HepG2 (cell line): ENCODE measurements around the gene ACAT1. TPM values are rescaled to one million over a fixed set of nuclear protein-coding genes. Genes with fewer than 3 reads are reported as not detected.
A peak's percentile ranks its signal among the peaks of the same experiment; 100 is the strongest.

ENCODE experiments used
- ELF4 ChIP-seq: sonication (generic); formaldehyde crosslinking; IDR thresholded peaks from 2 replicates; pipeline ENCODE4 v1.5.0; 2020; ENCODE audit warnings: missing genetic modification reagents, mild to moderate bottlenecking, moderate library complexity, borderline replicate concordance
- ETV6 ChIP-seq: sonication (generic); formaldehyde crosslinking; conservative IDR thresholded peaks from 2 replicates; pipeline ENCODE4 v1.4.0; 2020; ENCODE audit warnings: missing genetic modification reagents
- GZF1 ChIP-seq: sonication (generic); formaldehyde crosslinking; IDR thresholded peaks from 2 replicates; pipeline ENCODE4 v1.5.1; 2020; ENCODE audit warnings: mild to moderate bottlenecking, missing genetic modification reagents
- HMG20A ChIP-seq: IDR thresholded peaks from 2 replicates; pipeline ENCODE4 v1.6.1; 2016; ENCODE audit warnings: borderline replicate concordance
- HMG20B ChIP-seq: conservative IDR thresholded peaks from 2 replicates; pipeline ENCODE4 v1.6.1; 2016; ENCODE audit warnings: missing genetic modification reagents, missing compliant biosample characterization
- MTF1 ChIP-seq: sonication (generic); formaldehyde crosslinking; IDR thresholded peaks from 2 replicates; pipeline ENCODE4 v1.5.0; 2020; ENCODE audit warnings: missing genetic modification reagents
- MYNN ChIP-seq: sonication (generic); formaldehyde crosslinking; IDR thresholded peaks from 2 replicates; pipeline ENCODE4 v1.4.0; 2020; ENCODE audit warnings: mild to moderate bottlenecking, low read depth, missing genetic modification reagents
- PRMT3 ChIP-seq: sonication (generic); formaldehyde crosslinking; IDR thresholded peaks from 2 replicates; pipeline ENCODE4 v1.8.1; 2022; ENCODE audit warnings: low read depth, mild to moderate bottlenecking, moderate library complexity, missing genetic modification reagents, borderline replicate concordance
- RFX5 ChIP-seq: IDR thresholded peaks from 2 replicates; pipeline ENCODE4 v1.6.1; 2011; ENCODE audit warnings: low read depth, low read length, improper control_type of control experiment
- ZNF564 ChIP-seq: sonication (generic); formaldehyde crosslinking; IDR thresholded peaks from 2 replicates; pipeline ENCODE4 v1.8.1; 2023; ENCODE audit warnings: mild to moderate bottlenecking, missing genetic modification reagents
- polyA plus RNA-seq, 8 experiments: library from polyadenylated mRNA; depleted of rRNA in 3 of 8; stranded (reverse) in 7 of 8; unstranded in 1 of 8; fragments of >200 nt; fragmentation: Illumina TruSeq in 4 of 8; extraction: Trizol in 4 of 8; gene quantifications; 2 replicates each; pipeline versions ENCODE4 v1.2.1 to v1.2.3, GENCODE V29; 2011 to 2016; ENCODE audit warnings: low read depth in 4 of 8, missing spikeins in 1 of 8, mixed read lengths in 1 of 8; ENCODE audit not compliant: insufficient read depth in 1 of 8
- total RNA-seq, 5 experiments: library from RNA; depleted of rRNA; stranded (reverse); fragments of >200 nt; fragmentation: Illumina TruSeq; extraction: Trizol; gene quantifications; 2 replicates each; pipeline ENCODE4 v1.2.3, GENCODE V29; 2016; ENCODE audit warnings: low read depth in 1 of 5
- TF ChIP-seq, protein P1 (sequence below), 2 experiments: sonication (generic) in 1 of 2; formaldehyde crosslinking in 1 of 2; IDR thresholded peaks; 2 replicates each; pipeline versions ENCODE4 v1.6.1 to v1.9.0; 2014 to 2022; ENCODE audit warnings: antibody characterized with exemption in 1 of 2, borderline replicate concordance in 1 of 2, inconsistent platforms in 1 of 2, low read depth in 1 of 2, missing genetic modification reagents in 1 of 2
- TF ChIP-seq, protein P2 (sequence below): sonication (generic); formaldehyde crosslinking; IDR thresholded peaks from 2 replicates; pipeline ENCODE4 v1.5.0; 2020; ENCODE audit warnings: mild to moderate bottlenecking, missing genetic modification reagents
- TF ChIP-seq, protein P3 (sequence below): sonication (generic); formaldehyde crosslinking; IDR thresholded peaks from 2 replicates; pipeline ENCODE4 v1.8.0; 2023; ENCODE audit warnings: mild to moderate bottlenecking, missing genetic modification reagents
- TF ChIP-seq, protein P4 (sequence below): IDR thresholded peaks from 2 replicates; pipeline ENCODE4 v1.6.1; 2018; ENCODE audit warnings: missing genetic modification reagents
- TF ChIP-seq, protein P5 (sequence below): sonication (generic); formaldehyde crosslinking; IDR thresholded peaks from 2 replicates; pipeline ENCODE4 v1.4.0; 2020; ENCODE audit warnings: missing genetic modification reagents, borderline replicate concordance
- TF ChIP-seq, protein P6 (sequence below): sonication (generic); formaldehyde crosslinking; IDR thresholded peaks from 2 replicates; pipeline ENCODE4 v1.5.0; 2020; ENCODE audit warnings: mild to moderate bottlenecking, low read depth, missing genetic modification reagents, borderline replicate concordance

Gene ACAT1
- total and polyA plus RNA-seq, 2 of the 13 experiments (the other 11 are each of a cell fraction or from before 2014, with no cell fraction given) = 103 to 165 TPM

DNA sequence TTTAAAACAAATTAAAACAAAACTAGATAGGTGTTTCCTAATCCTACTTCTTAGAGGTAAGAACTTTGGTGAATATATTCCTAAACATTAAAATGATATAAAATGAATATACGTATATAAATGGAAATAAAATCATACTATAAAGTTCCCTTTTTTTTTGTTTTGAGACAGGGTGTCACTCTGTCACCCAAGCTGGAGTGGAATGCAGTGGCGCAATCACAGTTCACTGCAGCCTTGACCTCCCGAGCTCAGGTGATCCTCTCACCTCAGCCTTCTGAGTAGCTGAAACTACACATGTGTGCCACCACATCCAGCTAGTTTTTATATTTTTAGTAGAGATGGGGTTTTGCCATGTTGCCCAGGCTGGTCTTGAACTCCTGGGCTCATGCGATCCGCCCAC, 56.2 kb downstream of the ACAT1 start (continued):
- TF ChIP-seq, protein P1, sequence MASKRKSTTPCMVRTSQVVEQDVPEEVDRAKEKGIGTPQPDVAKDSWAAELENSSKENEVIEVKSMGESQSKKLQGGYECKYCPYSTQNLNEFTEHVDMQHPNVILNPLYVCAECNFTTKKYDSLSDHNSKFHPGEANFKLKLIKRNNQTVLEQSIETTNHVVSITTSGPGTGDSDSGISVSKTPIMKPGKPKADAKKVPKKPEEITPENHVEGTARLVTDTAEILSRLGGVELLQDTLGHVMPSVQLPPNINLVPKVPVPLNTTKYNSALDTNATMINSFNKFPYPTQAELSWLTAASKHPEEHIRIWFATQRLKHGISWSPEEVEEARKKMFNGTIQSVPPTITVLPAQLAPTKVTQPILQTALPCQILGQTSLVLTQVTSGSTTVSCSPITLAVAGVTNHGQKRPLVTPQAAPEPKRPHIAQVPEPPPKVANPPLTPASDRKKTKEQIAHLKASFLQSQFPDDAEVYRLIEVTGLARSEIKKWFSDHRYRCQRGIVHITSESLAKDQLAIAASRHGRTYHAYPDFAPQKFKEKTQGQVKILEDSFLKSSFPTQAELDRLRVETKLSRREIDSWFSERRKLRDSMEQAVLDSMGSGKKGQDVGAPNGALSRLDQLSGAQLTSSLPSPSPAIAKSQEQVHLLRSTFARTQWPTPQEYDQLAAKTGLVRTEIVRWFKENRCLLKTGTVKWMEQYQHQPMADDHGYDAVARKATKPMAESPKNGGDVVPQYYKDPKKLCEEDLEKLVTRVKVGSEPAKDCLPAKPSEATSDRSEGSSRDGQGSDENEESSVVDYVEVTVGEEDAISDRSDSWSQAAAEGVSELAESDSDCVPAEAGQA (IDR thresholded peaks at IDR 0.05; ENCODE audit: low read depth) = no peak
- TF ChIP-seq, protein P1 (CRISPR knock-in tag; IDR thresholded peaks at IDR 0.05; ENCODE audit: borderline replicate concordance) = no peak
- TF ChIP-seq ZNF564 (no peak), HMG20A (CRISPR knock-in tag) (peak; percentile 15; the same call in 1 of the 2 replicates), MTF1 (CRISPR knock-in tag) (no peak), MYNN (no peak), ELF4 (CRISPR knock-in tag) (no peak), RFX5 (no peak), PRMT3 (no peak), ETV6 (no peak), GZF1 (CRISPR knock-in tag) (no peak), HMG20B (no peak)
- TF ChIP-seq, protein P2, sequence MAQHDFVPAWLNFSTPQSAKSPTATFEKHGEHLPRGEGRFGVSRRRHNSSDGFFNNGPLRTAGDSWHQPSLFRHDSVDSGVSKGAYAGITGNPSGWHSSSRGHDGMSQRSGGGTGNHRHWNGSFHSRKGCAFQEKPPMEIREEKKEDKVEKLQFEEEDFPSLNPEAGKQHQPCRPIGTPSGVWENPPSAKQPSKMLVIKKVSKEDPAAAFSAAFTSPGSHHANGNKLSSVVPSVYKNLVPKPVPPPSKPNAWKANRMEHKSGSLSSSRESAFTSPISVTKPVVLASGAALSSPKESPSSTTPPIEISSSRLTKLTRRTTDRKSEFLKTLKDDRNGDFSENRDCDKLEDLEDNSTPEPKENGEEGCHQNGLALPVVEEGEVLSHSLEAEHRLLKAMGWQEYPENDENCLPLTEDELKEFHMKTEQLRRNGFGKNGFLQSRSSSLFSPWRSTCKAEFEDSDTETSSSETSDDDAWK (CRISPR knock-in tag) = no peak
- TF ChIP-seq, protein P3, sequence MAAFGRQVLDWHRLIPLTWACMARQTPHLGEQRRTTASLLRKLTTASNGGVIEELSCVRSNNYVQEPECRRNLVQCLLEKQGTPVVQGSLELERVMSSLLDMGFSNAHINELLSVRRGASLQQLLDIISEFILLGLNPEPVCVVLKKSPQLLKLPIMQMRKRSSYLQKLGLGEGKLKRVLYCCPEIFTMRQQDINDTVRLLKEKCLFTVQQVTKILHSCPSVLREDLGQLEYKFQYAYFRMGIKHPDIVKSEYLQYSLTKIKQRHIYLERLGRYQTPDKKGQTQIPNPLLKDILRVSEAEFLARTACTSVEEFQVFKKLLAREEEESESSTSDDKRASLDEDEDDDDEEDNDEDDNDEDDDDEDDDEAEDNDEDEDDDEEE (CRISPR knock-in tag) = no peak
- TF ChIP-seq, protein P4, sequence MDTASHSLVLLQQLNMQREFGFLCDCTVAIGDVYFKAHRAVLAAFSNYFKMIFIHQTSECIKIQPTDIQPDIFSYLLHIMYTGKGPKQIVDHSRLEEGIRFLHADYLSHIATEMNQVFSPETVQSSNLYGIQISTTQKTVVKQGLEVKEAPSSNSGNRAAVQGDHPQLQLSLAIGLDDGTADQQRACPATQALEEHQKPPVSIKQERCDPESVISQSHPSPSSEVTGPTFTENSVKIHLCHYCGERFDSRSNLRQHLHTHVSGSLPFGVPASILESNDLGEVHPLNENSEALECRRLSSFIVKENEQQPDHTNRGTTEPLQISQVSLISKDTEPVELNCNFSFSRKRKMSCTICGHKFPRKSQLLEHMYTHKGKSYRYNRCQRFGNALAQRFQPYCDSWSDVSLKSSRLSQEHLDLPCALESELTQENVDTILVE (CRISPR knock-in tag) = no peak
- TF ChIP-seq, protein P5, sequence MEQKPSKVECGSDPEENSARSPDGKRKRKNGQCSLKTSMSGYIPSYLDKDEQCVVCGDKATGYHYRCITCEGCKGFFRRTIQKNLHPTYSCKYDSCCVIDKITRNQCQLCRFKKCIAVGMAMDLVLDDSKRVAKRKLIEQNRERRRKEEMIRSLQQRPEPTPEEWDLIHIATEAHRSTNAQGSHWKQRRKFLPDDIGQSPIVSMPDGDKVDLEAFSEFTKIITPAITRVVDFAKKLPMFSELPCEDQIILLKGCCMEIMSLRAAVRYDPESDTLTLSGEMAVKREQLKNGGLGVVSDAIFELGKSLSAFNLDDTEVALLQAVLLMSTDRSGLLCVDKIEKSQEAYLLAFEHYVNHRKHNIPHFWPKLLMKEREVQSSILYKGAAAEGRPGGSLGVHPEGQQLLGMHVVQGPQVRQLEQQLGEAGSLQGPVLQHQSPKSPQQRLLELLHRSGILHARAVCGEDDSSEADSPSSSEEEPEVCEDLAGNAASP (CRISPR knock-in tag) = peak; percentile 76; the same call in 1 of the 2 replicates
- TF ChIP-seq, protein P6, sequence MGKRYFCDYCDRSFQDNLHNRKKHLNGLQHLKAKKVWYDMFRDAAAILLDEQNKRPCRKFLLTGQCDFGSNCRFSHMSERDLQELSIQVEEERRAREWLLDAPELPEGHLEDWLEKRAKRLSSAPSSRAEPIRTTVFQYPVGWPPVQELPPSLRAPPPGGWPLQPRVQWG (CRISPR knock-in tag) = no peak
